ENCODE measurements around the gene TLX1.
"Not testable (repeated sequence)": the region's sequence is repeated elsewhere in the genome, so short reads cannot be mapped to it uniquely, and the experiment has no call there.

TLX1 gene

DNA sequence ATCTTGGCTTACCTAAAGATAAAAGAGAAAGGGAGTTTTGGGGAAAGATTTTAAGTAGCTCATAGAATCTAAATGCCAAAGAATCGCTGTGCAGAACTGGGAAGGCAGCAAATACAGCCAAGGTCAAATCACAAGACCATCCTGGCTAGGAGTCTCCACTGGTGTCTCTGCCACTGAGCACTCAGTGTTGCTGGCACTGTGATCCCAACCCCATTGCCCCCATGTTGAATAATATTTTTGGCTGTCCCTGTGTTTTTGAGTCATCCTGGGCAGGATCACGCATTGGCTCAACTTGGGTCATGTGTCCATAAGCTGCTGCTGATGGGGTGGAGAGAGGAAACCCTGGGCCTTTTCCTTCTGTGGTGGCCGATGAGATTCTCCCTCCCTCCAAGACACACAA is 21.2 kb downstream of the TLX1 start:
- no peak for DNase-seq (ENCODE audit: low spot score)

DNA sequence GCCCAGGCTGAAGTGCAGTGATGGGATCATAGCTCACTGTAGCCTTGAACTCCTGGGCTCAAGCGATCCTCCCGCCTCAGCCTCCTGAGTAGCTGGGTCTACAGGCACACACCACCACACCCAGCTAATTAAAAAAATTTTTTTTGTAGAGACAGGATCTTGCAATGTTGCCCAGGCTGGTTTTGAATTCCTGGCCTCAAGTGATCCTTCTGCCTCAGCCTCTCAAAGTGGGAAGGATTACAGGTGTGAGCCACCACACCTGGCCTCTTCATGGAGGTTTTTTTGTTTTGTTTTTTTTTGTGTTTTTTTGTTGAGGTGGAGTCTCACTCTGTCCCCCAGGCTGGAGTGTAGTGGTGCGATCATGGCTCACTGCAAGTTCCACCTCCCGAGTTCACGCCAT is 23.4 kb downstream of the TLX1 start:
- DNase-seq (ENCODE audit: low spot score), result not testable (repeated sequence)

- no peak for DNase-seq (ENCODE audit: low spot score)
Measured at GRCh38 chr10:101155896-101156295, 24.8 kb downstream of the TLX1 start.

- DNase-seq (ENCODE audit: low spot score), result no peak
Measured at GRCh38 chr10:101157756-101158458, 26.8 kb downstream of the TLX1 start.

DNA sequence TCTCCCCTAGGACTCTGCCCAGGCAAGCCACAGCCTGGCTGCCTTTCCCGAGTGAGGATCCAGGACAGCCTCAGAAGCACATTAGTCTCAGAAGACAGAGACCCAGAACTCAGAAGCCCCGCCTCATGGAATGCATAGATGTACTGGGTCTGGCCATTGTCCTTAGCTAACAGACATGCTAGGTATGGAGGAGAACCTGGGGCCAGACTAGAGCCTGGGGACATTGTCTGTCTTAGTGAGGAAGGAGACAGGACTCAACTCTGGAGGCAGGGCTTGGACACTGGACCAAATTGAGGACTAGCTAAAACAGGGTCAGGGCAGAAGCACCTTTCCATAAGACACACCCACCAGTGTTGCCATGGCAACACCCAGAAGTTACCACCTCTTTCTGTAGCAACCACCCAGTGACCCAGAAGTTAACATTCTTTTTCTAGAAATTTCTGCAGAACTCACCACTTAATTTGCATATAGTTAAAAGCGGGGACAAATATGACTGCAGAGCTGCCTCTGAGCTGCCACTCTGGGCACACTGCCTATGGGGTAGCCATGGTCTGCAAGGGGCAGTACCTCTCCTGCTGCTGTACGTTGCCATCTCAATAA is 27.5 kb downstream of the TLX1 start:
- no peak for DNase-seq (ENCODE audit: low spot score)

DNA sequence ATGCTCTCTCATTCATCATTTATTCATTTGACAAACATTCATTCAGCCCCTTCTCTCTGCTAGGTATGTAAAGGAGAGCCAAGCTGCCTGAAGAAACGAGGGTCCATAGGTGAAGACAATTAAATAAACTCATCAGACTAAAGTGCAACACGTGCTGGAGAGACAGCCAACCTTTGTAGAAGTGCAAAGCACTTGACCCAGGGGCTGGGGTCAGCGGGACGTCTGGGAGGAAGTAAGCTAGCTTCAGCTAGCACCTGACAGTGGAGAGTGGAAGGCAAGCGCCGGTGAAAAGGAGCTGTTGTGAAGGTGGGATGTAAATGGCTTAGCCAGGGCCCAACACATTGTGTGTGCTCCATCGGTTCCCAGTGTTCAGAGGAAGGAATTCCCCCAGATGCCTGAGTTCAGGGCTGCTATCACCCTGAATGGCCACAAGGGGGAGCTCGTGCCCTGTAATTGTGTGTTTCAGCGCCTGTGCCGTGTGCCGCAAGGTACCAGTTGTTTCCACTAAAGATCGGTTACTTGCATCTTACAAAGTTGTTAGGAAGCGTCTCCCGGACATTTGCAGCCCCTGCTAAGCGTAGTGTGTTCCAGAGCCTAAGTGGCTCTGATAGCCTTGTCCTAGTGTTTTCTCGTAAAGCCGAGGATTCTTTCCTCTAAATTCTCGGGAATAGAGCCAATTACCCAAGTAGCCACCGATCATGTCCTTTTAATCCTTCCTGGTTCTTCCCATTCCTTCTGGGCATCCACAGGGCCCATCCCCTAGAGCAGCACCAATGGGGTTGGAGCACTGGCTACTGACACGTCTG is 30.6 kb downstream of the TLX1 start:
- DNase-seq (ENCODE audit: low spot score), result peak; percentile 58

- no peak for DNase-seq (ENCODE audit: low spot score)
Measured at GRCh38 chr10:101162677-101163076, 31.6 kb downstream of the TLX1 start.

DNA sequence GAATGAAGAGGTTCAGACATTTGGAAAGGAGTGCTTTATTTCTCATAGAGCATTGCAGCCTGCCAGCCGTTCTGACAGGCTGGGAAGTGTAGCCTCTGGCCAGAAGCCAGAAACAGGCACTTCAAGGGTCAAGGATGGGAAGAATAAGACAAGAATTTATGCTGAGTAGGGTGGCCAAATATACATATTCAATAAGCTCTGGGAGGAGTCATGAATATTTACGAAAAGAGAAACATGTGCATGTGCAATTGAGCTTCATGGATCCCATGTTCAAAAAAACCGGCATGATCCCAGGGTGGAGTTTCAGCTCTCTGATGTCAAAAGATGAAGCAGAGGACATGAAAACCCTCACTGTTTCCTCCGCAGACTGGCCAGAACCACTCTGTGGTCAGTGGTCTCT is 32.9 kb downstream of the TLX1 start:
- no peak for DNase-seq (ENCODE audit: low spot score)

DNA sequence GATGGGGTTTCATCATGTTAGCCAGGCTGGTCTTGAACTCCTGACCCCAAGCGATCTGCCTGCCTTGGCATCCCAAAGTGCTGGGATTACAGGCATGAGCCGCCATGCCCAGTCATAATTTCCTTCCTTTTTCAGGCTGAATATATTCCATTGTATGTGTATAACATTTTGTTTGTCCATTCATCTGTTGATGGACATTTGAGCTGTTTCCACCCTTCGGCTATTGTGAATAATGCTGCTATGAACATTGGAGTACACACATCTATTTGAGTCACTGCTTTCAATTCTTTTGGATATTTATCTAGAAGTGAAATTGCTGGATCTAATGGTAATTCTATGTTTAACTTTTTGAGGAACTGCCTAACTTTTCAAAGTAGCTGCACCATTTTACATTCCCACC is 34.6 kb downstream of the TLX1 start:
- DNase-seq (ENCODE audit: low spot score), result no peak

- DNase-seq (ENCODE audit: low spot score), result no peak
Measured at GRCh38 chr10:101166430-101166829, 35.3 kb downstream of the TLX1 start.

DNA sequence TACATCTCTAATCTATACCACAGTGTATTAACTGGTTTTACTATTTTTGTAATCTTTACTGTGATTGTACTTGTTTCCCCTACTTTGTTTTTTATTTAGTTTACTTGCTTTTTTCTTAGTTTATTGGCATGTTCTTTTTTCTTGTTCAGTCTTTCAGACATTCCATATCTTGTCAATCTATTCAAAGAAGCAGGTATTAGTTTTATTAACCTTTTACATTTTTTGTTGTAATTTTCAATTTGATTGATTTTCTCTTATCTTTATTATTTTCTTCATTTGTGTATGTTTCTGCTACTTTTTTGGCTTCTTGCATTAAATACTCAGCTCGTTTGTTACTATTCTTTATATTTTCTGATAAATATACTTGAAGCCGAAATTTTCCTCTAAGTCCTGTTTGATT is 41.6 kb downstream of the TLX1 start:
- DNase-seq (ENCODE audit: low spot score), result no peak

DNA sequence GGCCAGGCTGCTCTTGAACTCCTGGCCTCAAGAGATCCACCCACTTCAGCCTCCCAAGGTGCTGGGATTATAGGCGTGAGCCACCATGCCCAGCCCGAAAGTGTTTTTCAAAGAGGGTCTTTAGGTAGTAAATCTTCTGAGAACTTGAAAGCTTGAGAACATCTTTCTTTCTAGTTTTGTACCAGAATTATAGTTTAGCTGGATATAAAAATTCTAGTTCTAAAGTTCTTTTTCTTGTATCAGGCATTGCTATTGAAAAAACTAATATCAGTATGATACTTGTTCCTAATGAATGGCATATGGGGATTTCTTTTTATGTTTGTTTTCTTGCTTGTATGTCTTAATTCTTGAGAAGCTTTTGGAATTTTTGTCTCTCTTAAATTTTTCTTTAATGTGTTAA is 43.2 kb downstream of the TLX1 start:
- no peak for DNase-seq (ENCODE audit: low spot score)

DNA sequence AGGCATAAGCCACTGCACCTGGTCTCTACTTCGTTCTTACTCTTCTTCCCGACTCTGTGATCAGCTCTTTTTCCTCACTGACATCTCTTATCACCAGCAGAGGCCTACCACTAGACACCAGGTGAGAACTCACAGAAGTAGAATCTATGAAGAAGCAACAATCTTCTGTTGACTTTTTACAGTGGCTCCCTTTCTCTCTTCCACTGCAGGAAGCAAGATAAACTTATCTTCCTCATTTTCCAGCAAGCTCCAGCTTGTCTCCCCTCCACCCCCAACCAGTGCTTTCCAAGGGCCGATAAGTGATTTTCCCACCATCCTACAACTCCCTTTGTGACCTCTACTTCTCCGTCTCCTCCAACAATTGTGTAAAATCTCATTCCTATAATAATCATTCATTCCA is 45.5 kb downstream of the TLX1 start:
- DNase-seq (ENCODE audit: low spot score), result no peak

GRCh38 chr10:101182936-101183335 is 51.8 kb downstream of the TLX1 start:
- no peak for DNase-seq (ENCODE audit: low spot score)

- DNase-seq (ENCODE audit: low spot score), result no peak
Measured at GRCh38 chr10:101183458-101184183, 52.5 kb downstream of the TLX1 start.
